ENCODE measurements around the gene ATP5F1E. TPM values are rescaled to one million over a fixed set of nuclear protein-coding genes. Genes with fewer than 3 reads are reported as not detected.

The ATP5F1E gene
- total RNA-seq, 2 experiments from 2014 or later = 51.1 to 53.1 TPM

- Histone ChIP-seq H3K9me3 (ENCODE audit: control insufficient read depth in 1 of 2, insufficient read depth in 1 of 2, low read length in 2 of 2) (no peaks in the 10 kb centered on the region), H3K4me3 (ENCODE audit: low read length) (no peak overlapping the region), H3K27ac (ENCODE audit: low read depth in 1 of 2, low read length in 2 of 2) (peak overlapping the region in 1 of 2 donors; percentile 9), H3K36me3 (ENCODE audit: insufficient read depth, low read length) (no peaks in the 10 kb centered on the region), H3K4me1 (ENCODE audit: insufficient read depth, low read length) (peaks cover 41% of the 10 kb centered on the region), H3K27me3 (ENCODE audit: control insufficient read depth in 1 of 2, insufficient read depth in 2 of 2, low read length in 2 of 2) (no peaks in the 10 kb centered on the region)
- peaks cover 48% of the 10 kb centered on the region for H3K4me1 Mint-ChIP-seq (ENCODE audit: low read depth)
- intact Hi-C loops (cut with DNase I, micrococcal nuclease) = loop anchor here (2.0 to 10.0 kb wide), 5 partner anchors 39 to 739 kb away; partner anchors contain the start of genes STX16 (in 2 of the 2), NELFCD (in 1 of the 2) and RAB22A (in 1 of the 2)
- peak in 3 of 14 experiments; percentile 34 to 48 (median 43) for DNase-seq
- H3K36me3 Mint-ChIP-seq (ENCODE audit: low read depth) = peaks cover 24% of the 10 kb centered on the region
- ATAC-seq (ENCODE audit: poor library complexity) = no peak
- H3K27me3 Mint-ChIP-seq = no peaks in the 10 kb centered on the region
- H3K27ac Mint-ChIP-seq = peak overlapping the region; percentile 91
- TF ChIP-seq CTCF (IDR thresholded peaks at IDR 0.05) = no peak
- CTCF ChIA-PET = interaction anchor here (0.6 to 1.3 kb wide), 2 partner anchors 11 to 44 kb away, joined by 3 to 5 read pairs; partner anchors contain the start of gene ATP5F1E
- POLR2A ChIA-PET = interaction anchor here (0.9 to 4.1 kb wide), 14 partner anchors 8 to 393 kb away, joined by 3 to 67 read pairs (median 6); partner anchors contain the start of genes ATP5F1E and STX16
- peak overlapping the region; percentile 78 for H3K4me3 Mint-ChIP-seq
- H3K9me3 Mint-ChIP-seq = no peaks in the 10 kb centered on the region
These were observed 11.6 kb upstream of the ATP5F1E start for GRCh38 chr20:59043698-59044097.

- Mint-ChIP-seq H3K4me1 (ENCODE audit: low read depth) (peaks cover 48% of the 10 kb centered on the region), H3K9me3 (no peaks in the 10 kb centered on the region), H3K27ac (peak overlapping the region; percentile 91), H3K4me3 (peak overlapping the region; percentile 92), H3K27me3 (no peaks in the 10 kb centered on the region), H3K36me3 (ENCODE audit: low read depth) (peaks cover 29% of the 10 kb centered on the region)
- peak overlapping the region; percentile 85 for H3K4me3 ChIP-seq (ENCODE audit: low read length)
- peaks cover 41% of the 10 kb centered on the region for H3K4me1 ChIP-seq (ENCODE audit: insufficient read depth, low read length)
- H3K27ac ChIP-seq (ENCODE audit: low read depth in 1 of 2, low read length in 2 of 2) = peak overlapping the region; percentile 67 to 77
- CTCF ChIA-PET = interaction anchor here (1.3 kb wide), 1 partner anchor 45 kb away, joined by 5 read pairs; no protein-coding TSS in a partner anchor
- DNase-seq (peak; percentile 87 to 97 (median 94)), ATAC-seq (ENCODE audit: poor library complexity) (peak; percentile 94)
- H3K36me3 ChIP-seq (ENCODE audit: insufficient read depth, low read length) = peaks cover 5% of the 10 kb centered on the region
- POLR2A ChIA-PET = interaction anchor here (0.9 to 4.1 kb wide), 16 partner anchors 9 to 392 kb away, joined by 3 to 67 read pairs (median 6); partner anchors contain the start of genes ATP5F1E and STX16
- no peaks in the 10 kb centered on the region for H3K9me3 ChIP-seq (ENCODE audit: control insufficient read depth in 1 of 2, insufficient read depth in 1 of 2, low read length in 2 of 2)
- intact Hi-C loops (cut with DNase I, micrococcal nuclease) = loop anchor here (1.0 to 10.0 kb wide), 6 partner anchors 11 to 738 kb away; partner anchors contain the start of genes ATP5F1E (in 2 of the 2), STX16 (in 2 of the 2), NELFCD (in 1 of the 2) and RAB22A (in 1 of the 2)
- H3K27me3 ChIP-seq (ENCODE audit: control insufficient read depth in 1 of 2, insufficient read depth in 2 of 2, low read length in 2 of 2) = no peaks in the 10 kb centered on the region
- no peak for TF ChIP-seq CTCF (IDR thresholded peaks at IDR 0.05)
These were observed 10.9 kb upstream of the ATP5F1E start for GRCh38 chr20:59042796-59043631.

GRCh38 chr20:59042151-59042795 is 10.1 kb upstream of the ATP5F1E start, which contains the start of gene PRELID3B:
Gene PRELID3B (minus strand): TSS chr20:59042786. CDS start chr20:59042730, 56 bp downstream.
- DNase-seq (peak in 3 of 14 experiments; percentile 1 to 40 (median 10)), ATAC-seq (ENCODE audit: poor library complexity) (peak; percentile 3)
- POLR2A ChIA-PET = interaction anchor here (0.9 to 4.1 kb wide), 10 partner anchors 10 to 211 kb away, joined by 3 to 67 read pairs (median 6); partner anchors contain the start of gene ATP5F1E

More at GRCh38 chr20:59042151-59042795, 10.1 kb upstream of the ATP5F1E start, which contains the start of gene PRELID3B:
- intact Hi-C loops (cut with DNase I, micrococcal nuclease) = loop anchor here (1.0 to 10.0 kb wide), 6 partner anchors 10 to 737 kb away; partner anchors contain the start of genes ATP5F1E (in 2 of the 2), STX16 (in 2 of the 2), NELFCD (in 1 of the 2) and RAB22A (in 1 of the 2)
- Mint-ChIP-seq H3K27ac (peak within 1 kb of the TSS; percentile 91), H3K4me3 (peak within 1 kb of the TSS; percentile 92), H3K4me1 (ENCODE audit: low read depth) (peaks cover 52% of the 10 kb centered on the region), H3K27me3 (no peaks in the 10 kb centered on the region), H3K9me3 (no peaks in the 10 kb centered on the region), H3K36me3 (ENCODE audit: low read depth) (peaks cover 36% of the 10 kb centered on the region)
- Histone ChIP-seq H3K27ac (ENCODE audit: low read depth in 1 of 2, low read length in 2 of 2) (peak within 1 kb of the TSS; percentile 67 to 77), H3K36me3 (ENCODE audit: insufficient read depth, low read length) (peaks cover 12% of the 10 kb centered on the region), H3K4me1 (ENCODE audit: insufficient read depth, low read length) (peaks cover 37% of the 10 kb centered on the region), H3K27me3 (ENCODE audit: control insufficient read depth in 1 of 2, insufficient read depth in 2 of 2, low read length in 2 of 2) (no peaks in the 10 kb centered on the region), H3K9me3 (ENCODE audit: control insufficient read depth in 1 of 2, insufficient read depth in 1 of 2, low read length in 2 of 2) (no peaks in the 10 kb centered on the region), H3K4me3 (ENCODE audit: low read length) (peak within 1 kb of the TSS; percentile 85)
- TF ChIP-seq CTCF (IDR thresholded peaks at IDR 0.05) = no peak
- CTCF ChIA-PET = interaction anchor here (1.3 kb wide), 1 partner anchor 46 kb away, joined by 5 read pairs; no protein-coding TSS in a partner anchor

All from CD4-positive, alpha-beta T cell (primary cell).